HG03045 (cell line): Measurements from ENCODE around the gene CCDC85C.

Experiments
- ATAC-seq: cut with Tn5 transposase; IDR thresholded peaks from one replicate; pipeline ENCODE4 v1.9.1; 2021; ENCODE audit warnings: mild to moderate bottlenecking, moderate library complexity; ENCODE audit not compliant: unreplicated experiment

CCDC85C gene

GRCh38 chr14:99575043-99576023, 28.7 kb downstream of the CCDC85C start:
- no peak for ATAC-seq

GRCh38 chr14:99574099-99574880, 29.7 kb downstream of the CCDC85C start:
- no peak for ATAC-seq

GRCh38 chr14:99573436-99574098, 30.4 kb downstream of the CCDC85C start:
- no peak for ATAC-seq

GRCh38 chr14:99573000-99573330, 31.0 kb downstream of the CCDC85C start:
- ATAC-seq: no peak

GRCh38 chr14:99572173-99572999, 31.6 kb downstream of the CCDC85C start:
- no peak for ATAC-seq

GRCh38 chr14:99571303-99571986, 32.6 kb downstream of the CCDC85C start:
- no peak for ATAC-seq

- ATAC-seq: no peak
Measured at GRCh38 chr14:99570544-99571302, 33.3 kb downstream of the CCDC85C start.

- ATAC-seq: no peak
Measured at GRCh38 chr14:99569725-99570543, 34.1 kb downstream of the CCDC85C start.

GRCh38 chr14:99568567-99569560, 35.1 kb downstream of the CCDC85C start:
- no peak for ATAC-seq

GRCh38 chr14:99566390-99567354, 37.3 kb downstream of the CCDC85C start:
- ATAC-seq: no peak

GRCh38 chr14:99566009-99566389, 38.0 kb downstream of the CCDC85C start:
- ATAC-seq: no peak

GRCh38 chr14:99565383-99565782, 38.6 kb downstream of the CCDC85C start:
- no peak for ATAC-seq

GRCh38 chr14:99564926-99565259, 39.1 kb downstream of the CCDC85C start:
- no peak for ATAC-seq

GRCh38 chr14:99564256-99564925, 39.6 kb downstream of the CCDC85C start:
- ATAC-seq: no peak

GRCh38 chr14:99563749-99564129, 40.3 kb downstream of the CCDC85C start:
- ATAC-seq: no peak
